HepG2 (cell line): ENCODE data around the gene RNF213. TPM values are rescaled to one million over a fixed set of nuclear protein-coding genes. Genes with fewer than 3 reads are reported as not detected.

Experiments used
- ATM ChIP-seq: fragments of 450-650 bp; IDR thresholded peaks from 2 replicates; pipeline ENCODE4 v1.7.1; 2017; ENCODE audit warnings: mild to moderate bottlenecking, borderline replicate concordance
- MAF1 ChIP-seq: sonication (generic); formaldehyde crosslinking; IDR thresholded peaks from 2 replicates; pipeline ENCODE4 v1.5.0; 2020; ENCODE audit warnings: missing genetic modification reagents, borderline replicate concordance
- MXI1 ChIP-seq: IDR thresholded peaks from 3 replicates; pipeline ENCODE4 v1.6.1; 2012; ENCODE audit warnings: low read depth, low read length, inconsistent platforms, borderline replicate concordance
- PCBP2 ChIP-seq: fragments of 200-400 bp; formaldehyde crosslinking; optimal IDR thresholded peaks from 2 replicates; pipeline ENCODE3; 2018; ENCODE audit warnings: low read length, low read depth; ENCODE audit not compliant: poor library complexity, severe bottlenecking
- RAD21 ChIP-seq: fragments of 450-650 bp; formaldehyde crosslinking; IDR thresholded peaks from 2 replicates; pipeline ENCODE4 v1.5.0; 2020; ENCODE audit warnings: mild to moderate bottlenecking
- RNF2 ChIP-seq: fragments of 450-650 bp; conservative IDR thresholded peaks from 2 replicates; pipeline ENCODE4 v1.6.1; 2016; ENCODE audit warnings: low read depth
- SNAI1 ChIP-seq: sonication (generic); formaldehyde crosslinking; IDR thresholded peaks from 2 replicates; pipeline ENCODE4 v1.5.0; 2020; ENCODE audit warnings: mild to moderate bottlenecking, missing genetic modification reagents, borderline replicate concordance
- THYN1 ChIP-seq: sonication (generic); formaldehyde crosslinking; IDR thresholded peaks from 2 replicates; pipeline ENCODE4 v1.8.1; 2023; ENCODE audit warnings: low read depth, mild to moderate bottlenecking, moderate library complexity, missing genetic modification reagents, borderline replicate concordance
- ZFX ChIP-seq: sonication (generic); formaldehyde crosslinking; IDR thresholded peaks from 2 replicates; pipeline ENCODE4 v1.4.0; 2020; ENCODE audit warnings: mild to moderate bottlenecking, low read depth, missing genetic modification reagents, moderate library complexity
- ZFY ChIP-seq: sonication (generic); formaldehyde crosslinking; IDR thresholded peaks from 2 replicates; pipeline ENCODE4 v1.4.0; 2020; ENCODE audit warnings: missing genetic modification reagents
- ZNF235 ChIP-seq: sonication (generic); formaldehyde crosslinking; IDR thresholded peaks from 2 replicates; pipeline ENCODE4 v1.8.1; 2023; ENCODE audit warnings: mild to moderate bottlenecking, missing genetic modification reagents, borderline replicate concordance
- ZNF547 ChIP-seq: sonication (generic); formaldehyde crosslinking; IDR thresholded peaks from 2 replicates; pipeline ENCODE4 v1.5.1; 2020; ENCODE audit warnings: mild to moderate bottlenecking, missing genetic modification reagents
- ZNF788 ChIP-seq: sonication (generic); formaldehyde crosslinking; IDR thresholded peaks from 2 replicates; pipeline ENCODE4 v1.5.0; 2020; ENCODE audit warnings: mild to moderate bottlenecking, missing genetic modification reagents, borderline replicate concordance
- ZNF891 ChIP-seq: sonication (generic); formaldehyde crosslinking; IDR thresholded peaks from 2 replicates; pipeline ENCODE4 v1.5.0; 2020; ENCODE audit warnings: mild to moderate bottlenecking, missing genetic modification reagents
- polyA plus RNA-seq, 8 experiments: library from polyadenylated mRNA; depleted of rRNA in 3 of 8; stranded (reverse) in 7 of 8; unstranded in 1 of 8; fragments of >200 nt; fragmentation: Illumina TruSeq in 4 of 8; extraction: Trizol in 4 of 8; gene quantifications; 2 replicates each; pipeline versions ENCODE4 v1.2.1 to v1.2.3, GENCODE V29; 2011 to 2016; ENCODE audit warnings: low read depth in 4 of 8, missing spikeins in 1 of 8, mixed read lengths in 1 of 8; ENCODE audit not compliant: insufficient read depth in 1 of 8
- total RNA-seq, 5 experiments: library from RNA; depleted of rRNA; stranded (reverse); fragments of >200 nt; fragmentation: Illumina TruSeq; extraction: Trizol; gene quantifications; 2 replicates each; pipeline ENCODE4 v1.2.3, GENCODE V29; 2016; ENCODE audit warnings: low read depth in 1 of 5
- TF ChIP-seq, protein P1 (sequence below): sonication (generic); formaldehyde crosslinking; IDR thresholded peaks from 2 replicates; pipeline ENCODE4 v1.4.0; 2020; ENCODE audit warnings: mild to moderate bottlenecking, low read depth, missing genetic modification reagents
- TF ChIP-seq, protein P2 (sequence below): sonication (generic); formaldehyde crosslinking; IDR thresholded peaks from 2 replicates; pipeline ENCODE4 v1.4.0; 2020; ENCODE audit warnings: mild to moderate bottlenecking, missing genetic modification reagents
- TF ChIP-seq, protein P3 (sequence below): sonication (generic); formaldehyde crosslinking; IDR thresholded peaks from 2 replicates; pipeline ENCODE4 v1.4.0; 2020; ENCODE audit warnings: missing genetic modification reagents, low read depth, mild to moderate bottlenecking, borderline replicate concordance
- TF ChIP-seq, protein P4 (sequence below): IDR thresholded peaks from 2 replicates; pipeline ENCODE4 v1.6.1; 2016; ENCODE audit warnings: control low read depth
- TF ChIP-seq, protein P5 (sequence below), 2 experiments: sonication (generic) in 1 of 2; formaldehyde crosslinking in 1 of 2; IDR thresholded peaks; 2 replicates each; pipeline versions ENCODE4 v1.4.0 to v1.6.1; 2016 to 2020; ENCODE audit warnings: borderline replicate concordance in 1 of 2, low read depth in 1 of 2, mild to moderate bottlenecking in 1 of 2, missing genetic modification reagents in 1 of 2
- TF ChIP-seq, protein P6 (sequence below): IDR thresholded peaks from 2 replicates; pipeline ENCODE4 v1.6.1; 2016; ENCODE audit warnings: low read depth

The RNF213 gene
- total and polyA plus RNA-seq, 2 of the 13 experiments (the other 11 are each of a cell fraction or from before 2014, with no cell fraction given) = 38.6 to 38.7 TPM

DNA sequence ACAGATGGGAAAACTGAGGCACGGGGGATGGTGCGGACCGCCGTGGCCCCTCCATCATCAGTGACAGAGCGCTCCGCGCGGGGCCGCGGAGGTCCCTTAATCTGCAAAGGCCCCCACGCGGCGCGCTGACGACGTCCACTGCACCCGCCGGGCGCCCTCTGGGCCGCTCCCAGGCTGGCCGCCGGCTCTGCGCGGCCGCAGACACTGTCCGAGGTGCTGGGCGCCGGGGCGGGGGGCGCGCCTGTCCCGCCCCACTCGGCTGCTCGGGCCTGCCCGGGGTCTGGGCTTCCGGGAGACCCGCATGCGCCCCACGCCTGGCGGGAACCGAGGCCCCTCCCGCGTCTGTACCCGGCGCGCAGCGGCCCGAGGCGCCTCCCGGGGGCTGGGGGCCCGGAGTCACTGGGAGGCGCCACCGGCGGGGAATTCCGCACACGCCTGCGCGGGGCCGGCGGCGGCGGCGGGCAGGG is 550 bp upstream of the RNF213 start (continued):
- TF ChIP-seq, protein P1, sequence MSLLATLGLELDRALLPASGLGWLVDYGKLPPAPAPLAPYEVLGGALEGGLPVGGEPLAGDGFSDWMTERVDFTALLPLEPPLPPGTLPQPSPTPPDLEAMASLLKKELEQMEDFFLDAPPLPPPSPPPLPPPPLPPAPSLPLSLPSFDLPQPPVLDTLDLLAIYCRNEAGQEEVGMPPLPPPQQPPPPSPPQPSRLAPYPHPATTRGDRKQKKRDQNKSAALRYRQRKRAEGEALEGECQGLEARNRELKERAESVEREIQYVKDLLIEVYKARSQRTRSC = no peak
- TF ChIP-seq, protein P2, sequence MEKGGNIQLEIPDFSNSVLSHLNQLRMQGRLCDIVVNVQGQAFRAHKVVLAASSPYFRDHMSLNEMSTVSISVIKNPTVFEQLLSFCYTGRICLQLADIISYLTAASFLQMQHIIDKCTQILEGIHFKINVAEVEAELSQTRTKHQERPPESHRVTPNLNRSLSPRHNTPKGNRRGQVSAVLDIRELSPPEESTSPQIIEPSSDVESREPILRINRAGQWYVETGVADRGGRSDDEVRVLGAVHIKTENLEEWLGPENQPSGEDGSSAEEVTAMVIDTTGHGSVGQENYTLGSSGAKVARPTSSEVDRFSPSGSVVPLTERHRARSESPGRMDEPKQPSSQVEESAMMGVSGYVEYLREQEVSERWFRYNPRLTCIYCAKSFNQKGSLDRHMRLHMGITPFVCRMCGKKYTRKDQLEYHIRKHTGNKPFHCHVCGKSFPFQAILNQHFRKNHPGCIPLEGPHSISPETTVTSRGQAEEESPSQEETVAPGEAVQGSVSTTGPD (CRISPR knock-in tag) = no peak
- TF ChIP-seq MXI1 (peak; percentile 68; the same call in 1 of the 3 replicates), ZNF891 (CRISPR knock-in tag) (no peak; the same call in 1 of the 2 replicates), ATM (no peak), PCBP2 (no peak), SNAI1 (CRISPR knock-in tag) (no peak), RAD21 (CRISPR knock-in tag) (peak; percentile 70), ZNF547 (no peak), THYN1 (no peak), MAF1 (no peak), ZNF788 (CRISPR knock-in tag) (no peak; the same call in 1 of the 2 replicates), ZFX (peak; percentile 77), ZNF235 (CRISPR knock-in tag) (no peak), ZFY (CRISPR knock-in tag) (peak; percentile 70; the same call in 1 of the 2 replicates), RNF2 (peak; percentile 81)
- TF ChIP-seq, protein P3, sequence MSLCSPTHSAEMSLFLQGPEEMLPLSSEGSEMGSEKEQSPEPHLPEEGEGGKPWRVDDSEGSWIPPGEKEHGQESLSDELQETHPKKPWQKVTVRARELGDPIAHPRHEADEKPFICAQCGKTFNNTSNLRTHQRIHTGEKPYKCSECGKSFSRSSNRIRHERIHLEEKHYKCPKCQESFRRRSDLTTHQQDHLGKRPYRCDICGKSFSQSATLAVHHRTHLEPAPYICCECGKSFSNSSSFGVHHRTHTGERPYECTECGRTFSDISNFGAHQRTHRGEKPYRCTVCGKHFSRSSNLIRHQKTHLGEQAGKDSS (CRISPR knock-in tag) = peak; percentile 37; the same call in 1 of the 2 replicates
- TF ChIP-seq, protein P4, sequence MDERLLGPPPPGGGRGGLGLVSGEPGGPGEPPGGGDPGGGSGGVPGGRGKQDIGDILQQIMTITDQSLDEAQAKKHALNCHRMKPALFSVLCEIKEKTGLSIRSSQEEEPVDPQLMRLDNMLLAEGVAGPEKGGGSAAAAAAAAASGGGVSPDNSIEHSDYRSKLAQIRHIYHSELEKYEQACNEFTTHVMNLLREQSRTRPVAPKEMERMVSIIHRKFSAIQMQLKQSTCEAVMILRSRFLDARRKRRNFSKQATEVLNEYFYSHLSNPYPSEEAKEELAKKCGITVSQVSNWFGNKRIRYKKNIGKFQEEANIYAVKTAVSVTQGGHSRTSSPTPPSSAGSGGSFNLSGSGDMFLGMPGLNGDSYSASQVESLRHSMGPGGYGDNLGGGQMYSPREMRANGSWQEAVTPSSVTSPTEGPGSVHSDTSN (CRISPR knock-in tag) = no peak
- TF ChIP-seq, protein P5, sequence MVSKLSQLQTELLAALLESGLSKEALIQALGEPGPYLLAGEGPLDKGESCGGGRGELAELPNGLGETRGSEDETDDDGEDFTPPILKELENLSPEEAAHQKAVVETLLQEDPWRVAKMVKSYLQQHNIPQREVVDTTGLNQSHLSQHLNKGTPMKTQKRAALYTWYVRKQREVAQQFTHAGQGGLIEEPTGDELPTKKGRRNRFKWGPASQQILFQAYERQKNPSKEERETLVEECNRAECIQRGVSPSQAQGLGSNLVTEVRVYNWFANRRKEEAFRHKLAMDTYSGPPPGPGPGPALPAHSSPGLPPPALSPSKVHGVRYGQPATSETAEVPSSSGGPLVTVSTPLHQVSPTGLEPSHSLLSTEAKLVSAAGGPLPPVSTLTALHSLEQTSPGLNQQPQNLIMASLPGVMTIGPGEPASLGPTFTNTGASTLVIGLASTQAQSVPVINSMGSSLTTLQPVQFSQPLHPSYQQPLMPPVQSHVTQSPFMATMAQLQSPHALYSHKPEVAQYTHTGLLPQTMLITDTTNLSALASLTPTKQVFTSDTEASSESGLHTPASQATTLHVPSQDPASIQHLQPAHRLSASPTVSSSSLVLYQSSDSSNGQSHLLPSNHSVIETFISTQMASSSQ (IDR thresholded peaks at IDR 0.05; ENCODE audit: low read depth) = no peak
- TF ChIP-seq, protein P5 (CRISPR knock-in tag; IDR thresholded peaks at IDR 0.05; ENCODE audit: borderline replicate concordance) = no peak
- TF ChIP-seq, protein P6, sequence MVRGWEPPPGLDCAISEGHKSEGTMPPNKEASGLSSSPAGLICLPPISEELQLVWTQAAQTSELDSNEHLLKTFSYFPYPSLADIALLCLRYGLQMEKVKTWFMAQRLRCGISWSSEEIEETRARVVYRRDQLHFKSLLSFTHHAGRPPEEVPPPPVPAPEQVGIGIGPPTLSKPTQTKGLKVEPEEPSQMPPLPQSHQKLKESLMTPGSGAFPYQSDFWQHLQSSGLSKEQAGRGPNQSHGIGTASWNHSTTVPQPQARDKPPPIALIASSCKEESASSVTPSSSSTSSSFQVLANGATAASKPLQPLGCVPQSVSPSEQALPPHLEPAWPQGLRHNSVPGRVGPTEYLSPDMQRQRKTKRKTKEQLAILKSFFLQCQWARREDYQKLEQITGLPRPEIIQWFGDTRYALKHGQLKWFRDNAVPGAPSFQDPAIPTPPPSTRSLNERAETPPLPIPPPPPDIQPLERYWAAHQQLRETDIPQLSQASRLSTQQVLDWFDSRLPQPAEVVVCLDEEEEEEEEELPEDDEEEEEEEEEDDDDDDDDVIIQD = no peak
